Spleen (tissue), 11 donors: ENCODE data around the gene NLRP6. TPM values are rescaled to one million over a fixed set of nuclear protein-coding genes. Genes with fewer than 3 reads are reported as not detected.

Source experiments
- DNase-seq: peaks from one replicate; pipeline ENCODE4 v3.0.0-alpha.2; 2020
- H3K27ac ChIP-seq, 8 donors: fragments of 200-600 bp; sonication (generic) in 7 of 8; 1 replicate in 4 of 8; 2 replicates in 4 of 8; pipeline versions ENCODE4 v1.5.0 to v1.8.0; 2016 to 2021; ENCODE audit warnings: inconsistent platforms in 4 of 8, mild to moderate bottlenecking in 4 of 8, moderate library complexity in 1 of 8
- H3K27me3 ChIP-seq, 7 donors: fragments of 200-600 bp; sonication (generic) in 6 of 7; replicated peaks in 1 of 7; 1 replicate in 4 of 7; 2 replicates in 3 of 7; pipeline versions ENCODE4 v1.5.0 to v1.8.0; 2016 to 2021; ENCODE audit warnings: inconsistent platforms in 3 of 7, mild to moderate bottlenecking in 1 of 7
- H3K36me3 ChIP-seq, 6 donors: fragments of 200-600 bp; sonication (generic) in 5 of 6; 1 replicate in 4 of 6; 2 replicates in 2 of 6; pipeline versions ENCODE4 v1.5.0 to v1.8.0; 2016 to 2021; ENCODE audit warnings: inconsistent platforms in 2 of 6
- H3K4me1 ChIP-seq, 6 donors: fragments of 200-600 bp; sonication (generic) in 5 of 6; 1 replicate in 3 of 6; 2 replicates in 3 of 6; pipeline versions ENCODE4 v1.5.0 to v1.8.0; 2016 to 2021; ENCODE audit warnings: inconsistent platforms in 3 of 6
- H3K4me3 ChIP-seq, 8 donors: fragments of 200-600 bp; sonication (generic) in 7 of 8; 1 replicate in 4 of 8; 2 replicates in 4 of 8; pipeline versions ENCODE4 v1.5.0 to v1.8.0; 2016 to 2021; ENCODE audit warnings: inconsistent platforms in 4 of 8, mild to moderate bottlenecking in 4 of 8, moderate library complexity in 2 of 8
- H3K9me3 ChIP-seq, 8 donors: fragments of 200-600 bp; sonication (generic) in 7 of 8; 1 replicate in 4 of 8; 2 replicates in 4 of 8; pipeline versions ENCODE4 v1.5.0 to v1.8.0; 2016 to 2021; ENCODE audit warnings: inconsistent platforms in 4 of 8
- POLR2A ChIP-seq, 3 donors: fragments of 450-650 bp; IDR thresholded peaks; one replicate each; pipeline ENCODE4 v1.5.1; 2017; ENCODE audit warnings: antibody characterized with exemption in 3 of 3, mild to moderate bottlenecking in 1 of 3
- POLR2AphosphoS5 ChIP-seq, 3 donors: sonication (generic); formaldehyde crosslinking; IDR thresholded peaks; one replicate each; pipeline ENCODE4 v1.5.1; 2017; ENCODE audit warnings: antibody characterized with exemption in 3 of 3
- WGBS, 5 donors: extraction: QIAGEN DNeasy Blood & Tissue Kit in 3 of 5; methylation state at CpG; one replicate each; pipeline versions ENCODE4 v1.1.5 to v1.1.7; 2013 to 2018; 5-methylcytosine and 5-hydroxymethylcytosine counted together
- intact Hi-C: fragments of 100-400 bp; cut with DNase I; formaldehyde crosslinking; loops from one replicate; pipeline ENCODE4 v1.15.0; 2023; ENCODE audit warnings: low total_unique reads
- polyA plus RNA-seq, 3 donors: library from polyadenylated mRNA; stranded (reverse); fragments of 200-250 nt; gene quantifications; one replicate each; pipeline ENCODE4 v1.2.1, GENCODE V29; 2013
- total RNA-seq, 7 donors: library from RNA; depleted of rRNA in 3 of 7; stranded (reverse); fragments of >200 nt in 3 of 7; fragmentation: NEBNext Ultra II Directional in 4 of 7; extraction: Animal tissue kit (Norgen Biotek cat#: 25700) in 4 of 7; gene quantifications; one replicate each; pipeline versions ENCODE4 v1.1.0 to v1.2.1, GENCODE V29; 2016 to 2021
- TF ChIP-seq, protein P1 (sequence below), 11 experiments: fragments of 200-600 bp in 7 of 11; fragments of 450-650 bp in 4 of 11; sonication (generic) in 4 of 11; IDR thresholded peaks in 8 of 11; conservative IDR thresholded peaks in 3 of 11; 1 replicate in 7 of 11; 2 replicates in 4 of 11; pipeline versions ENCODE4 v1.4.0 to v1.8.0; 2016 to 2021; ENCODE audit warnings: antibody characterized with exemption in 11 of 11, inconsistent platforms in 4 of 11, mild to moderate bottlenecking in 1 of 11
- donor health status: healthy with polysubstance abuse.
- donor health status: DM: no; HTN: no; CAD: no; lungs with moderate emphysema.
- donor health status: DM: no; HTN: no; CAD: no.
- donor health status: Bipolar disorder and iron deficiency.
- donor health status: healthy.
- donor health status: DM: no; HTN: no; CAD: no.
- donor health status: DM: yes; HTN: yes; CAD: no.

Gene NLRP6
- total and polyA plus RNA-seq, 10 donors: 0.15 to 30.9 (median 5.8) TPM

DNA sequence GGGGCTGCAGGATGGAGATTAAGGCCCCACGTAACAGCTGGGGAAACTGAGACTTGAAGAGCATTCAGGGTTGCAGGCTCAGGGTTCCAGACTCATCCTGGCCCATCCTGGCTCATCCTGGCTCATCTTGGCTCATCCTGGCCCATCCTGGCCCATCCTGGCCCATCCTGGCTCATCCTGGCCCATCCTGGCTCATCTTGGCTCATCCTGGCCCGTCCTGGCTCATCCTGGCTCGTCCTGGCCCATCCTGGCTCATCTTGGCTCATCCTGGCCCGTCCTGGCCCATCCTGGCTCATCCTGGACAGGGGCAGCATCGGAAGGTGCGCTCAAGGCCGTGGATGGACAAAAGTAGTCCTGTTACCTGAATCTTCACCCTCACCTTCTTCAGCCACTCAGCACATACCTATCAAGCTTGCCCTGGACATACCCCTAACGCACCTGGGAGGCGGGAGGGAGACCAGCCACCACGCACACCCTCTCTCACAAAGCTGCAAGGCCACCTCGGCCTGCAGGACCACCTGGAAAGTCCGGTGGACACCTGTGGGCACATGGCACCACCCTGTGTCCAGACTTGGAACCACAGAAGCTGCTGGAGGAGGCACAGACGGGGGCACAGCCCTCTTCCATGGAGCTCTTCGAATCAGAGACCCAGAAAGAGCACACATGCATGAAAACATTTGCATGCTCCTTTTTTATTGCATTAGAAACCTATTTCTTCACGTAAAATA is 20.3 kb upstream of the NLRP6 start:
- peaks cover 0 to 15% (median 2%) of the 10 kb centered on the region in 6 donors for H3K4me1 ChIP-seq
- H3K9me3 ChIP-seq: peaks cover 0 to 5% (median 0%) of the 10 kb centered on the region in 8 donors
- DNase-seq: no peak
- intact Hi-C loops: loop anchor here (10.0 kb wide), 1 partner anchor 107 kb away; the partner anchor contains the start of gene B4GALNT4
- H3K4me3 ChIP-seq: no peak overlapping the region
- H3K27ac ChIP-seq: no peak overlapping the region
- WGBS, 5 donors: 70 to 86% (median 80%) methylated on average over 15 of the region's 15 CpGs
- H3K36me3 ChIP-seq: peaks cover 0 to 11% (median 10%) of the 10 kb centered on the region in 6 donors
- no peak for TF ChIP-seq POLR2A (IDR thresholded peaks at IDR 0.05)
- TF ChIP-seq, protein P1, sequence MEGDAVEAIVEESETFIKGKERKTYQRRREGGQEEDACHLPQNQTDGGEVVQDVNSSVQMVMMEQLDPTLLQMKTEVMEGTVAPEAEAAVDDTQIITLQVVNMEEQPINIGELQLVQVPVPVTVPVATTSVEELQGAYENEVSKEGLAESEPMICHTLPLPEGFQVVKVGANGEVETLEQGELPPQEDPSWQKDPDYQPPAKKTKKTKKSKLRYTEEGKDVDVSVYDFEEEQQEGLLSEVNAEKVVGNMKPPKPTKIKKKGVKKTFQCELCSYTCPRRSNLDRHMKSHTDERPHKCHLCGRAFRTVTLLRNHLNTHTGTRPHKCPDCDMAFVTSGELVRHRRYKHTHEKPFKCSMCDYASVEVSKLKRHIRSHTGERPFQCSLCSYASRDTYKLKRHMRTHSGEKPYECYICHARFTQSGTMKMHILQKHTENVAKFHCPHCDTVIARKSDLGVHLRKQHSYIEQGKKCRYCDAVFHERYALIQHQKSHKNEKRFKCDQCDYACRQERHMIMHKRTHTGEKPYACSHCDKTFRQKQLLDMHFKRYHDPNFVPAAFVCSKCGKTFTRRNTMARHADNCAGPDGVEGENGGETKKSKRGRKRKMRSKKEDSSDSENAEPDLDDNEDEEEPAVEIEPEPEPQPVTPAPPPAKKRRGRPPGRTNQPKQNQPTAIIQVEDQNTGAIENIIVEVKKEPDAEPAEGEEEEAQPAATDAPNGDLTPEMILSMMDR (IDR thresholded peaks at IDR 0.05 in 8 of 11, conservative IDR thresholded peaks at IDR 0.05 in 3 of 11): peak in 1 of 11 experiments; percentile 13
- H3K27me3 ChIP-seq: no peaks in the 10 kb centered on the region

DNA sequence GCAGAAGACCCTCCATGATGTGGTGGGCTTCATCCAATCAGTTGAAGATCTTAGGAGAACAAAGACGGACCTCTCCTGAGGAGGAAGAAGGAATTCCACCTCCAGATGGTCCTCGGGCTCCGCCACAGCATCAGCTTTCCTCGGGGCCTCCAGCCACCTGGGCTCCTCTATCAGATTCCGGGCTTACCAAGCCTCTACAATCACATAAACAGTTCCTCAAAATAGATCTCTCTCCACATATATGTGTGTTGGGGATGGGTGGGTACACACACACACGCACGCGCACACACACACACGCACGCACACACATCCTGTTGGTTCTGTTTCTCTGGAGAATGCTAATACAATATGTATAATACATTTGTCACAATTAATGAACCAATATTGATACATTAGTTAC is 18.8 kb upstream of the NLRP6 start:
- H3K27ac ChIP-seq: no peak overlapping the region
- intact Hi-C loops: loop anchor here (10.0 kb wide), 1 partner anchor 105 kb away; the partner anchor contains the start of gene B4GALNT4
- DNase-seq: no peak
- no peaks in the 10 kb centered on the region for H3K36me3 ChIP-seq
- H3K4me3 ChIP-seq: no peak overlapping the region
- H3K27me3 ChIP-seq: no peaks in the 10 kb centered on the region
- TF ChIP-seq, protein P1 (IDR thresholded peaks at IDR 0.05 in 8 of 11, conservative IDR thresholded peaks at IDR 0.05 in 3 of 11): no peak
- TF ChIP-seq POLR2AphosphoS5 (IDR thresholded peaks at IDR 0.05): no peak
- TF ChIP-seq POLR2A (IDR thresholded peaks at IDR 0.05): no peak
- H3K9me3 ChIP-seq: peaks cover 0 to 5% (median 0%) of the 10 kb centered on the region in 8 donors
- peaks cover 0 to 15% (median 2%) of the 10 kb centered on the region in 6 donors for H3K4me1 ChIP-seq
- 51 to 70% (median 68%) methylated on average over 10 of the region's 10 CpGs for WGBS, 5 donors

DNA sequence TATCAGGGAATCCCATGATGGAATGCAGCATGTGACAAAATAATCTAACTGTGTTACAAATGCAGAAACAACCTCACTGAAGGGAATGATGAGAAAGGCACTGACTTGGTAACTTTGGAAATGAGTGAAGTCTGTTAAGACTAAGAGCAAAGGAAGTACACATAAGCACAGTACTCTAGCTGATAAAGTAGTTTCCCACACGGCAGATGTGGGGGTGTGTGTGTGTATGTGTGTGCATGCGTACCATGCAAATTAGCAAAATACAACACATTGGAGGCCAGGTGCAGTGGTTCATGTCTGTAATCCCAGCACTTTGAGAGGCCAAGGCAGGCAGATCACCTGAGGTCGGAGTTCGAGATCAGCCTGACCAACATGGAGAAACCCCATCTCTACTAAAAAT is 16.6 kb upstream of the NLRP6 start:
- H3K4me1 ChIP-seq: peaks cover 0 to 16% (median 2%) of the 10 kb centered on the region in 6 donors
- WGBS, 5 donors: 79 to 88% (median 86%) methylated on average over 4 of the region's 4 CpGs
- intact Hi-C loops: no loop called here

More for the DNA sequence above, 16.6 kb upstream of the NLRP6 start:
- Histone ChIP-seq H3K27ac (no peak overlapping the region), H3K4me3 (no peak overlapping the region), H3K36me3 (no peaks in the 10 kb centered on the region), H3K27me3 (no peaks in the 10 kb centered on the region), H3K9me3 (peaks cover 0 to 16% (median 10%) of the 10 kb centered on the region in 8 donors)
- DNase-seq: no peak
- TF ChIP-seq POLR2A (IDR thresholded peaks at IDR 0.05): no peak
- TF ChIP-seq POLR2AphosphoS5 (IDR thresholded peaks at IDR 0.05): no peak
- TF ChIP-seq, protein P1 (IDR thresholded peaks at IDR 0.05 in 8 of 11, conservative IDR thresholded peaks at IDR 0.05 in 3 of 11): no peak
